Thymus (tissue), 11 donors: ENCODE results near the gene ANO7. TPM values are rescaled to one million over a fixed set of nuclear protein-coding genes. Genes with fewer than 3 reads are reported as not detected.

Experiments
- DNase-seq, 9 donors: peaks; one replicate each; pipeline ENCODE4 v3.0.0-alpha.2; 2013; ENCODE audit warnings: low spot score in 9 of 9, low read depth in 6 of 9, missing footprints in 1 of 9
- H3K27ac ChIP-seq, 2 donors: one replicate each; pipeline ENCODE4 v1.5.1; 2013; ENCODE audit warnings: control low read depth in 1 of 2, low read depth in 1 of 2, low read length in 1 of 2, mild to moderate bottlenecking in 1 of 2, moderate library complexity in 1 of 2
- H3K27me3 ChIP-seq, 2 donors: one replicate each; pipeline ENCODE4 v1.5.1; 2013; ENCODE audit warnings: low read length in 1 of 2; ENCODE audit not compliant: control insufficient read depth in 2 of 2, insufficient read depth in 1 of 2
- H3K36me3 ChIP-seq, 2 donors: one replicate each; pipeline ENCODE4 v1.5.1; 2013; ENCODE audit warnings: low read length in 1 of 2, mild to moderate bottlenecking in 1 of 2, moderate library complexity in 1 of 2; ENCODE audit not compliant: control insufficient read depth in 2 of 2, insufficient read depth in 2 of 2
- H3K4me1 ChIP-seq, 2 donors: one replicate each; pipeline ENCODE4 v1.5.1; 2013; ENCODE audit warnings: low read length in 2 of 2; ENCODE audit not compliant: control insufficient read depth in 2 of 2, insufficient read depth in 2 of 2
- H3K4me3 ChIP-seq, 2 donors: one replicate each; pipeline ENCODE4 v1.5.1; 2013; ENCODE audit warnings: low read length in 2 of 2, control low read depth in 1 of 2, mild to moderate bottlenecking in 1 of 2
- H3K9me3 ChIP-seq, 2 donors: one replicate each; pipeline ENCODE4 v1.5.1; 2013; ENCODE audit warnings: low read length in 1 of 2, mild to moderate bottlenecking in 1 of 2; ENCODE audit not compliant: control insufficient read depth in 2 of 2, insufficient read depth in 1 of 2
- WGBS: extraction: QIAGEN DNeasy Blood & Tissue Kit; methylation state at CpG from one replicate; pipeline ENCODE4 v1.1.7; 2013; 5-methylcytosine and 5-hydroxymethylcytosine counted together
- polyA plus RNA-seq: library from polyadenylated mRNA; stranded (reverse); fragments of 200-250 nt; gene quantifications from one replicate; pipeline ENCODE4 v1.2.3, GENCODE V29; 2013
- total RNA-seq: library from RNA; stranded (reverse); fragments of 120-200 nt; gene quantifications from one replicate; pipeline ENCODE4 v1.2.4, GENCODE V29; 2013
- donor health status: healthy.

ANO7 gene
- total and polyA plus RNA-seq, 2 donors: 0.09 to 0.41 TPM

DNA sequence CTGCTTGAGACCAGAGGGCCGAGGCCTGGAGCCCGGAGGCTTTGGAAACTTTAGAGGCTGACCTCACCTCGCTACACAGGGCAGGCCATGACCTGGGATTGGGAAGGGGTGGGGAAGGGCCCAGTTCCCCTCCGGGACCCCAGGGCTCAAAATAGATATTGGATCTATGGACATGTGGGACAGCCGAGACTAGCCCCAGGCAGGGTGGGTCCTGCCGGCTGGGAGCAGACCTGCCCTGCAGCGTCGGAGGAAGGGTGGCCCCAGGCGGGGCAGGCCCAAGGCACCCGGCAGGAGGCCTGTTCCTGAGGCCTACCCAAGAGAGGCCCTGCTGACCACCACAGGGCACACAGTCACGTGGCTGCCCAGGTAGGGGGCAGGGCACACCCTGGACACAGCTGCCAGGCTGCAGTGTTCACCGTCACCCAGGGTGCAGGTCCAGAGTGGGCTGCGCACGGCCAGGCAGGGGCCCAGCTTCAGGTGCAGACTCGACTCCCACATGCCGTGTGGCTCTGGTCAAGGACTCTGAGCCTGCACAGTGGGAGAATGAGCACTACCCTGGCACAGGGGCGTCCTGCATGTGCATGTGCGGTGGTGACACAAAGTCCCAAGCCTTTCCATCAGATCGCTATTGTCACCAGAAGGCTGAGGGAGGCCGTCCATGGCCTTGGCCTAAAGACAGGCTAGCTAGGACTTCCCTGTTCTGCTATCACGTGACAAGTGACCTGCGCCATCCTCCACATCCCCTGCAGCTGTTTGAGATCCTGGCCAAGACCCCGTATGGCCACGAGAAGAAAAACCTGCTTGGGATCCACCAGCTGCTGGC, 13.2 kb downstream of the ANO7 start:
- Histone ChIP-seq H3K27me3 (no peaks in the 10 kb centered on the region), H3K4me3 (no peak overlapping the region), H3K27ac (no peak overlapping the region), H3K9me3 (peaks cover 0 to 4% of the 10 kb centered on the region in 2 donors), H3K4me1 (no peaks in the 10 kb centered on the region), H3K36me3 (no peaks in the 10 kb centered on the region)
- DNase-seq: no peak
- 87% methylated on average over 24 of the region's 24 CpGs for WGBS

DNA sequence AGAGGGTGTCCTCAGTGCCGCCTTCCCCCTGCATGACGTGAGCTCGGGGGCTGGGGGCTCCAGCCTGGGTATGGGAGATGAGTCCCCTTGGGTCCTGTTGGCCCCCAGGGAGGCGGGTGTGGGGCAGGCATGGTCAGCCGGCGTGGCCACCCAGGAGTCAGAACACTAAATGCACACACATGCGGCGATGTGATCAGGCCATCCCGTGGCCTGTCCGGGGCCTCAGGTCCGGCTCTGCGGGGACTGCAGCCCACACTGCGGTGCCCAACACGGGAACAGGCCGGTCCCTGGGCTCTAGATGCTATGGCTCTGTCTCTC, 13.8 kb downstream of the ANO7 start:
- H3K4me1 ChIP-seq: no peaks in the 10 kb centered on the region
- H3K27ac ChIP-seq: no peak overlapping the region
- WGBS: 94% methylated on average over 15 of the region's 15 CpGs
- DNase-seq: no peak
- H3K36me3 ChIP-seq: no peaks in the 10 kb centered on the region
- peaks cover 0 to 4% of the 10 kb centered on the region in 2 donors for H3K9me3 ChIP-seq
- no peaks in the 10 kb centered on the region for H3K27me3 ChIP-seq
- H3K4me3 ChIP-seq: no peak overlapping the region

DNA sequence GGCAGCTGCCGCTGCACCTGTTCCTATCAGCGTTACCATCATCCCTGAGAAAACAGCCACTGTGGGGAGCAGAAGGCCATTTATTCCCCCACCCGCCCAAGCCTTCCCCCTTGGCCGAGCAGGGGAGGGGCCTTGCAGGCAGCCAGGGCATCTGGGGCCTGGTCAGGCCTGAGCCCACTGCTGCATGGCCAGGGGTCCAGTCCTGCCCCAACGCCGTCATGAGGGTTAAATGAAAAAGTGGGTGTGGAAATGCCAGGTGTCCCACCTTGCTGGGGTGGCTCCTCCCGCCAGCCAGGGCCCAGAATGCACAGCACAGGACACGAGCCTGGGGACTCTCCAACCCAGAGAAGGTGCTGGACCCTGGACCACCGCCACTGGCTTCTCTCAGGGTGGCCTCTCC, 14.2 kb downstream of the ANO7 start:
- Histone ChIP-seq H3K27ac (no peak overlapping the region), H3K4me1 (no peaks in the 10 kb centered on the region), H3K9me3 (peaks cover 0 to 4% of the 10 kb centered on the region in 2 donors), H3K36me3 (no peaks in the 10 kb centered on the region), H3K27me3 (no peaks in the 10 kb centered on the region), H3K4me3 (no peak overlapping the region)
- 96% methylated on average over 9 of the region's 9 CpGs for WGBS
- no peak for DNase-seq

DNA sequence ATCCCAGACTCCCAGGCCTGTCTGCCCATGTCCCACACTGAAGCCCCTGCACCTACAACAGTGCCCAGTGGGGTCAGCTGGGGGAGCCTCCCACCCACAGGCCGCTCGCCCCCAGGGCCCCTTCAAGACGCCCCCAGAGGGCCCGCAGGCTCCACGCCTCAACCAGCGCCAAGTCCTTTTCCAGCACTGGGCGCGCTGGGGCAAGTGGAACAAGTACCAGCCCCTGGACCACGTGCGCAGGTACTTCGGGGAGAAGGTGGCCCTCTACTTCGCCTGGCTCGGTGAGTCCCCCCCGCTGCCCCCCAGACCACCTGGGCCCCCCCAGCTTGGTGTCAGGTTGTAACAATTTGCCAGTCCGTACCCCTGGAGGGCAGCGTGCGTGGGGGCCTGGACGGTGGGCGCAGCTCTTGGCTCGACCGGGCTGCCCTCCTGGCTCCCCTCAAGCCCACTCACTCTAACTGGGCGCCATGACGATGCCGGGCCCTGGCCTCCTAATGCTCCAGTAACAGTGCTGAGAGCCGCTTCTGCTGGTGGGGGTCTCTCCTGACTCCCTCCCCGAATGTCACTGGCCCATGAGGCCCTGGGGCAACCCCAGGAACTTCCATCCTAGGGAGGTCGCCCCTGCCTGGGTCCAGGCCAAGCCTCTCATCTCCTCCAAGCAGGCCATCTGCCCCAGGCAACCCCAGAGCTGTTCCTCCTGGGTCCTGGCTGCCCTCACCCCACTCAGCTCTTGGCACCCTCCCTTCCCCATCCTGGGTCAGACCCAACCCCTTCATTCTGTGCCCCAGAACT, 14.9 kb downstream of the ANO7 start:
- DNase-seq: no peak
- no peaks in the 10 kb centered on the region for H3K36me3 ChIP-seq
- no peak overlapping the region for H3K27ac ChIP-seq
- H3K9me3 ChIP-seq: peaks cover 0 to 4% of the 10 kb centered on the region in 2 donors
- H3K4me1 ChIP-seq: no peaks in the 10 kb centered on the region
- no peaks in the 10 kb centered on the region for H3K27me3 ChIP-seq
- 95% methylated on average over 27 of the region's 27 CpGs for WGBS
- H3K4me3 ChIP-seq: no peak overlapping the region

DNA sequence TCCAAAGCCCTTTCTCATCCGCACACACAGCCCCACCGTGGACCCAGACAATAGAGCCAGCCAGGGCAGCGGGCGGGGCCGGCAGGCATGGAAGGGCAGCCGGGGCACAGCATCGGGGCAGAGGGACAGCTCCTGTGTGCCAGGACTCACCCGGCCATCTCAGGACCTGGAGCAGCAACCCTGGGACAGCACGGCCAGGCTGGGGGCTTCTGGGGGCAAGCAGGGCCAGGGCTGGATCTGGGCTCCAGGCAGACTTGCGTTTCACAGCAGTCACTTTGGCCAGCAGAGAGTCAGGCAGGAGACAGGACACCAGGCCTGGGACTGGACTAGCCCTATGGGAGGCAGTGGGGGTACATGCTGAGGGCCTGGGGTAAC, 15.5 kb downstream of the ANO7 start:
- 95% methylated on average over 10 of the region's 10 CpGs for WGBS
- DNase-seq: no peak

DNA sequence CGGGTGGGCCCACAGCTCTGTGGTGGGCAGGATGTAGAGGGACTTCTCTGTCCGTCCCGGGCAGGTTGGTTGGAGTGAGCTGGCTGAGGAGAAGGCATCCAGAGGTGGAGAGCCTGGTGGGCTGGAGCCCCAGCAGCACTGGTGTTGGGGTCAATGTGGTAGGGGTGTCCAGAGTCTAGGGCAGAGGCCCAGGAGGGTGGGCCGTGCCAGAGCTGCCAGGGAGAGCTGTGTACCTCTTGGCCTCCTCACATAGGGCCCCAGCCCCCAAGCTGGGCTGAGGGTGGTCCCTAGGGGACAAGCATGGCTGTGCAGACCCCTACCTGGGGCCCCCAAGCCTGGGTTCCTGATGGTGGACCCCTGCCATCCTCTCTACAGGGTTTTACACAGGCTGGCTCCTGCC, 16.0 kb downstream of the ANO7 start:
- 66% methylated on average over 4 of the region's 4 CpGs for WGBS
- H3K9me3 ChIP-seq: peaks cover 0 to 4% of the 10 kb centered on the region in 2 donors
- H3K27ac ChIP-seq: no peak overlapping the region
- no peak overlapping the region for H3K4me3 ChIP-seq
- DNase-seq: no peak
- H3K36me3 ChIP-seq: no peaks in the 10 kb centered on the region
- no peaks in the 10 kb centered on the region for H3K27me3 ChIP-seq
- H3K4me1 ChIP-seq: no peaks in the 10 kb centered on the region

More for the DNA sequence above, 15.5 kb downstream of the ANO7 start:
- Histone ChIP-seq H3K4me1 (no peaks in the 10 kb centered on the region), H3K36me3 (no peaks in the 10 kb centered on the region), H3K27me3 (no peaks in the 10 kb centered on the region), H3K27ac (no peak overlapping the region), H3K9me3 (peaks cover 0 to 4% of the 10 kb centered on the region in 2 donors), H3K4me3 (no peak overlapping the region)

DNA sequence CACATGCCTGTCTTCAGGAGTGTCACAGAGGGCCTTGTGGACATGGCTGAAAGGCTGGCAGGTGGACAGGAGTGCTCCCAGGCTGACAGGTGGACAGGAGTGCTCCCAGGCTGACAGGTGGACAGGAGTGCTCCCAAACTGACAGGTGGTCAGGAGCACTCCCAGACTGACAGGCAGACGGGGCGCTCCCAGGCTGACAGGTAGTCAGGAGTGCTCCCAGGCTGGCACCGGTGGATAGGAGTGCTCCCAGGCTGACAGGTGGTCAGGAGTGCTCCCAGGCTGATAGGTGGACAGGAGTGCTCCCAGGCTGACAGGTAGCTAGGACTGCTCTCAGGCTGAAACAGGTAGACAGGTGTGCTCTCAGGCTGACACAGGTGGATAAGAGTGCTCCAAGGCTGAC, 16.6 kb downstream of the ANO7 start:
- no peaks in the 10 kb centered on the region for H3K27me3 ChIP-seq
- no peak for DNase-seq
- H3K27ac ChIP-seq: no peak overlapping the region
- H3K4me1 ChIP-seq: no peaks in the 10 kb centered on the region
- no peaks in the 10 kb centered on the region for H3K36me3 ChIP-seq
- no peak overlapping the region for H3K4me3 ChIP-seq
- H3K9me3 ChIP-seq: peaks cover 0 to 4% of the 10 kb centered on the region in 2 donors
- WGBS: 98% methylated on average over 3 of the region's 3 CpGs

DNA sequence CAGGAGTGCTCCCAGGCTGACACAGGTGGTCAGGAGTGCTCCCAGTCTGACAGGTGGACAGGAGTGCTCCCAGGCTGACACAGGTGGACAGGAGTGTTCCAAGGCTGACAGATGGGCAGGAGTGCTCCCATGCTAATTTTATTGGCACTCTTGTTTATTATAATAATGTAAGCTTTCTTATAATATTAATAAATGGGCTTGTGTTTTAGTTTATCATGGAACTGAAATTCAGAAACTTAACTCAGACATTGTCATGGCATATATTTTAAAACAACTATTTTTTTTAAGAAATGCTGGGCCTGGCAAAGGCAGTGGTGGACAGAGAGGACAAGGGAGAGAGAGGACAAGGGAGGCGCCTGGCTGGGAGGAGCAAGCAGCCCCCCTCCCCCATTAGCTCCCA, 18.7 kb downstream of the ANO7 start:
- Histone ChIP-seq H3K36me3 (no peaks in the 10 kb centered on the region), H3K27ac (no peak overlapping the region), H3K4me3 (no peak overlapping the region), H3K9me3 (peaks cover 0 to 4% of the 10 kb centered on the region in 2 donors), H3K4me1 (no peaks in the 10 kb centered on the region), H3K27me3 (peaks cover 0 to 5% of the 10 kb centered on the region in 2 donors)
- no peak for DNase-seq
- WGBS: 93% methylated on average over 1 of the region's 1 CpG

DNA sequence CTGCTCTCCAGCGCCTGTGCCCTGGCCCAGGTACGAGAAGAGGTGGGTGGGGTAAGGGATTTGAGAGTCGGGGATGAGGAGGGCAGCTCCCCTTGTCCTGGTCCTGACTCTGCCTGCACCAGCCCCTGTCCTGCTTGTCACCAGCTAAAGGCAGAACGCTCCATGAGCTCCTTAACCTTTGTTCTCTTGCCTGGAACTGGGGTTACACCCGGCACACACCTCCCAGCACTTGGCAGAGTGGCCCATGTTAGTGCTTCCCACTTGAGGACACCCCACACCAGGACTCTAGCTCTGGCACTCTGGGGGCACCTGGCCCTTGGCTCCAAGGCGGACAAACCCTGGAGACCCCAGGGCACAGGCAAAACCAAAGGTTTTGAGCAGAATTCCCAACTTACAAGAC, 19.2 kb downstream of the ANO7 start:
- DNase-seq: no peak
- no peaks in the 10 kb centered on the region for H3K36me3 ChIP-seq
- H3K4me3 ChIP-seq: no peak overlapping the region
- H3K4me1 ChIP-seq: no peaks in the 10 kb centered on the region
- H3K27ac ChIP-seq: no peak overlapping the region
- peaks cover 0 to 4% of the 10 kb centered on the region in 2 donors for H3K9me3 ChIP-seq
- peaks cover 0 to 7% of the 10 kb centered on the region in 2 donors for H3K27me3 ChIP-seq
- WGBS: 93% methylated on average over 6 of the region's 6 CpGs
